Activated naive CD8-positive, alpha-beta T cell treated with anti-CD3 and anti-CD28 coated beads, Interleukin-2, amount 10 ng/mL, durations not matched to agents 7 days and 5 days (primary cell): ENCODE results near the gene USP37. TPM values are rescaled to one million over a fixed set of nuclear protein-coding genes. Genes with fewer than 3 reads are reported as not detected.

Experiments
- ATAC-seq: fragments of 150-1000 bp; cut with Tn5 transposase; one replicate; pipeline ENCODE4 v1.10.0; 2021; ENCODE audit warnings: low read depth, moderate library complexity
- POLR2A ChIA-PET: fragments of 350-600 bp; sonication (Branson Sonifier 250); formaldehyde crosslinking; loops from one replicate; lab custom pipeline; 2021; ENCODE audit warnings: antibody characterized with exemption; lab: Charles Lee
- DNase-seq: peaks from one replicate; pipeline ENCODE4 v3.0.0; 2021
- H3K27ac Mint-ChIP-seq: one replicate; pipeline ENCODE4 v1.8.0; 2022; ENCODE audit warnings: mild to moderate bottlenecking, mixed read lengths
- H3K27me3 Mint-ChIP-seq: one replicate; pipeline ENCODE4 v1.8.0; 2022; ENCODE audit warnings: mild to moderate bottlenecking, moderate library complexity, mixed read lengths
- H3K36me3 Mint-ChIP-seq: one replicate; pipeline ENCODE4 v1.8.0; 2021; ENCODE audit warnings: mild to moderate bottlenecking, mixed read lengths
- H3K4me1 Mint-ChIP-seq: one replicate; pipeline ENCODE4 v1.8.0; 2021; ENCODE audit warnings: mixed read lengths
- H3K4me3 Mint-ChIP-seq: one replicate; pipeline ENCODE4 v1.8.0; 2022; ENCODE audit warnings: mild to moderate bottlenecking, moderate library complexity, mixed read lengths
- H3K9me3 Mint-ChIP-seq: one replicate; pipeline ENCODE4 v1.8.0; 2021; ENCODE audit warnings: mixed read lengths
- total RNA-seq, 2 experiments: library from RNA; stranded (reverse); gene quantifications; one replicate each; pipeline ENCODE4 v1.2.3, GENCODE V29; 2021

The USP37 gene
- total RNA-seq, 2 experiments from 2014 or later, result 31.9 to 33.5 TPM

DNA sequence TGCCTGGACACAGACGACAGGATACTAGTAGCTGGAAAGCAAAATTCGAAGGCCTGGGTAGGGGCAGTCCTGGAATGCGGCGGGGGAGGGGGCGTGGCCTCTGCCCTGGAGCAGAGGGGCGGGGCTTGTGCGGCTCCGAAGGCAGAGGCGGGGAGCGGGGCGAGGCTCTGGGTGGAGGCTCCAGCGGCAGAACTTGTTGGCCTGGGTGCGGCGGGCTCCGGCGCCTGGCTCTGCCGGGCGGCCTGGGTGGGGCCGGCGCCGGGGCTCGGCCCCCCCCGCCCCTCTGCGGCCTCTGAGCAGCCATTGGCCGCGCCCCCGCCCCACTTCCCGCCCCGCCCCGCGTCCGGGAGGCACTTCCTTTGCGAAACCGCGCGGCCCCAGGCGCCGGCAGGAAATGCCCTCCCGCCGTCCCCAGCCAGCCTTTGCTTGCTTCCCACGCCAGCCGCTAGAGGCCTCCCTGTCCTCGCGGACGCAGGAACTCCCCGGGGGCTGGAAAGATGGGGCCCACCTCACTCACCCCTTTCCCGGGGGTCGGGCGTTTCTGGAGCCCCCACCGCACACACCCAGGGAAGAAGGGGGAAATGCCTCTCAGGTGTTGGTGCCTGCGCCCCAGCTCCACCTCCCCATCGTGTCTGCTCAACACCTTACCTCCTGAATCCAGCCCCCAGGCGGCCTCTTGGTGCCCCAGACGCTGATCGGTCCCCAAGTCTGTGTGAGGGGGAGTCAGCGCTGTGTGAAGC lies 161.8 kb downstream of the USP37 start:
- H3K9me3 Mint-ChIP-seq, result no peaks in the 10 kb centered on the region
- DNase-seq (peak; percentile 95), ATAC-seq (peak; percentile 88)
- H3K36me3 Mint-ChIP-seq, result peaks cover 6% of the 10 kb centered on the region
- H3K4me3 Mint-ChIP-seq, result peak overlapping the region; percentile 84
- H3K27ac Mint-ChIP-seq, result peak overlapping the region; percentile 89
- peaks cover 39% of the 10 kb centered on the region for H3K4me1 Mint-ChIP-seq
- POLR2A ChIA-PET, result interaction anchor here (0.6 to 4.2 kb wide), 4 partner anchors 10 to 253 kb away, joined by 3 to 30 read pairs (median 7); partner anchors contain the start of genes AAMP, BCS1L, PNKD and ZNF142
- H3K27me3 Mint-ChIP-seq, result peaks cover 7% of the 10 kb centered on the region

DNA sequence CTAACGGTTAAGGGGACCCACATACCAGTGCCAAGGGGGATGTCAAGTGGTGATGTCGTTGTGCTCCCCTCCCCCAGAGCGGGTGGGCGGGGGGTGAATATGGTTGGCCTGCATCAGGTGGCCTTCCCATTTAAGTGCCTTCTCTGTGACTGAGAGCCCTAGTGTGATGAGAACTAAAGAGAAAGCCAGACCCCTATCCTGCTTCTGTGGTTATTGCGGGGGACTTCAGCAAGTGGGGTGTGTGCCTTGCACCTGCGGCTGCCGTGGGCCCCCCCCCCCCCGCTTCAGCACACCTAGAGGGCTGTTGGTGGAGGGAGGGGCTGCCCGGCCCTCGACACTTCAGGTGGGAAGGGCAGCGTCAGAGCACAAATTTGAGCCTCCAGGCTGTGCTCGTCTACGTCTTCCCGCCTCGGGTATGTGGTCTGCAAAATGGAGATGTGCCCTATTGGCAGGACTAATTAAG lies 162.4 kb downstream of the USP37 start:
- H3K36me3 Mint-ChIP-seq, result peaks cover 6% of the 10 kb centered on the region
- DNase-seq (no peak), ATAC-seq (peak; percentile 6)
- peak overlapping the region; percentile 76 for H3K4me3 Mint-ChIP-seq
- peaks cover 39% of the 10 kb centered on the region for H3K4me1 Mint-ChIP-seq
- POLR2A ChIA-PET, result interaction anchor here (1.5 to 4.2 kb wide), 3 partner anchors 9 to 136 kb away, joined by 6 to 30 read pairs (median 8); partner anchors contain the start of genes AAMP and PNKD
- H3K27me3 Mint-ChIP-seq, result peaks cover 3% of the 10 kb centered on the region
- H3K27ac Mint-ChIP-seq, result peak overlapping the region; percentile 87
- no peaks in the 10 kb centered on the region for H3K9me3 Mint-ChIP-seq

DNA sequence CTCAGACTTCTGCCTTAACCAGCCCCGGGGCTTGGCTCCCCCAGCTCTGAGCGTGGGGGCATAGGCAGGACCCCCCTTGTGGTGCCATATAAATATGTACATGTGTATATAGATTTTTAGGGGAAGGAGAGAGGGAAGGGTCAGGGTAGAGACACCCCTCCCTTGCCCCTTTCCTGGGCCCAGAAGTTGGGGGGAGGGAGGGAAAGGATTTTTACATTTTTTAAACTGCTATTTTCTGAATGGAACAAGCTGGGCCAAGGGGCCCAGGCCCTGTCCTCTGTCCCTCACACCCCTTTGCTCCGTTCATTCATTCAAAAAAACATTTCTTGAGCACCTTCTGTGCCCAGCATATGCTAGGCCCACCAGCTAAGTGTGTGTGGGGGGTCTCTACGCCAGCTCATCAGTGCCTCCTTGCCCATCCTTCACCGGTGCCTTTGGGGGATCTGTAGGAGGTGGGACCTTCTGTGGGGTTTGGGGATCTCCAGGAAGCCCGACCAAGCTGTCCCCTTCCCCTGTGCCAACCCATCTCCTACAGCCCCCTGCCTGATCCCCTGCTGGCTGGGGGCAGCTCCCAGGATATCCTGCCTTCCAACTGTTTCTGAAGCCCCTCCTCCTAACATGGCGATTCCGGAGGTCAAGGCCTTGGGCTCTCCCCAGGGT lies 162.9 kb downstream of the USP37 start:
- Mint-ChIP-seq H3K4me1 (peaks cover 39% of the 10 kb centered on the region), H3K27me3 (peaks cover 2% of the 10 kb centered on the region), H3K4me3 (peak overlapping the region; percentile 76), H3K27ac (peak overlapping the region; percentile 87), H3K36me3 (peaks cover 6% of the 10 kb centered on the region), H3K9me3 (no peaks in the 10 kb centered on the region)
- peak; percentile 59 for DNase-seq
- no peak for ATAC-seq
- POLR2A ChIA-PET, result interaction anchor here (1.5 to 4.2 kb wide), 3 partner anchors 8 to 135 kb away, joined by 6 to 30 read pairs (median 8); partner anchors contain the start of genes AAMP and PNKD

DNA sequence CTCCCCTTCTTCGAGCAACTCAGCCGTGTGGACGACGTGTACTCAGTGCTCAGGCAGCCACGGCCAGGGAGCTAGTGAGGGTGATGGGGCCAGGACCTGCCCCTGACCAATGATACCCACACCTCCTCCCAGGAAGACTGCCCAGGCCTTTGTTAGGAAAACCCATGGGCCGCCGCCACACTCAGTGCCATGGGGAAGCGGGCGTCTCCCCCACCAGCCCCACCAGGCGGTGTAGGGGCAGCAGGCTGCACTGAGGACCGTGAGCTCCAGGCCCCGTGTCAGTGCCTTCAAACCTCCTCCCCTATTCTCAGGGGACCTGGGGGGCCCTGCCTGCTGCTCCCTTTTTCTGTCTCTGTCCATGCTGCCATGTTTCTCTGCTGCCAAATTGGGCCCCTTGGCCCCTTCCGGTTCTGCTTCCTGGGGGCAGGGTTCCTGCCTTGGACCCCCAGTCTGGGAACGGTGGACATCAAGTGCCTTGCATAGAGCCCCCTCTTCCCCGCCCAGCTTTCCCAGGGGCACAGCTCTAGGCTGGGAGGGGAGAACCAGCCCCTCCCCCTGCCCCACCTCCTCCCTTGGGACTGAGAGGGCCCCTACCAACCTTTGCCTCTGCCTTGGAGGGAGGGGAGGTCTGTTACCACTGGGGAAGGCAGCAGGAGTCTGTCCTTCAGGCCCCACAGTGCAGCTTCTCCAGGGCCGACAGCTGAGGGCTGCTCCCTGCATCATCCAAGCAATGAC lies 163.6 kb downstream of the USP37 start:
- peaks cover 39% of the 10 kb centered on the region for H3K4me1 Mint-ChIP-seq
- POLR2A ChIA-PET, result interaction anchor here (1.5 to 4.2 kb wide), 3 partner anchors 8 to 134 kb away, joined by 6 to 30 read pairs (median 8); partner anchors contain the start of genes AAMP and PNKD
- peak overlapping the region; percentile 64 for H3K27ac Mint-ChIP-seq
- ATAC-seq (no peak), DNase-seq (no peak)
- H3K36me3 Mint-ChIP-seq, result peaks cover 6% of the 10 kb centered on the region
- H3K27me3 Mint-ChIP-seq, result peaks cover 2% of the 10 kb centered on the region
- H3K9me3 Mint-ChIP-seq, result no peaks in the 10 kb centered on the region
- peak overlapping the region; percentile 19 for H3K4me3 Mint-ChIP-seq

DNA sequence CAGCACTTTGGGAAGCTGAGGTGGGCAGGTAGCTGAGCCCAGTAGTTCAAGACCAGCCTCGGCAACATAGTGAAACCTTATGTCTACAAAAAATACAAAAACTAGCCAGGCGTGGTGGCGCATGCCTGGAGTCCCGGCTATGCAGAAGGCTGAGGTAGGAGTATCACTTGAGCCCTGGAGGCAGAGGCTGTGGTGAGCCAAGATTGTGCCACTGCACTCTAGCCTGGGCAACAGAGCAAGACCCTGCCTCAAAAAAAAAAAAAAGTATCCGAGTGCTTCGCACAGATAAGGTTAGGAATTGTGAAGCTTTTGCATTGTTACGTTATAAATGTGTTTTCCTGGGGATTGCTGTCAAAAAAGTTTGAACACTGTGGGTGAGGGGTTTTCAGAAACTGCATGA lies 164.3 kb downstream of the USP37 start:
- ATAC-seq, result no peak
- DNase-seq, result no peak
- Mint-ChIP-seq H3K4me1 (peaks cover 39% of the 10 kb centered on the region), H3K9me3 (no peaks in the 10 kb centered on the region), H3K27ac (peak overlapping the region; percentile 54), H3K36me3 (peaks cover 6% of the 10 kb centered on the region), H3K27me3 (peaks cover 2% of the 10 kb centered on the region), H3K4me3 (peak overlapping the region; percentile 19)
- POLR2A ChIA-PET, result interaction anchor here (3.9 to 4.2 kb wide), 2 partner anchors 7 to 117 kb away, joined by 8 to 30 read pairs; no protein-coding TSS in a partner anchor

DNA sequence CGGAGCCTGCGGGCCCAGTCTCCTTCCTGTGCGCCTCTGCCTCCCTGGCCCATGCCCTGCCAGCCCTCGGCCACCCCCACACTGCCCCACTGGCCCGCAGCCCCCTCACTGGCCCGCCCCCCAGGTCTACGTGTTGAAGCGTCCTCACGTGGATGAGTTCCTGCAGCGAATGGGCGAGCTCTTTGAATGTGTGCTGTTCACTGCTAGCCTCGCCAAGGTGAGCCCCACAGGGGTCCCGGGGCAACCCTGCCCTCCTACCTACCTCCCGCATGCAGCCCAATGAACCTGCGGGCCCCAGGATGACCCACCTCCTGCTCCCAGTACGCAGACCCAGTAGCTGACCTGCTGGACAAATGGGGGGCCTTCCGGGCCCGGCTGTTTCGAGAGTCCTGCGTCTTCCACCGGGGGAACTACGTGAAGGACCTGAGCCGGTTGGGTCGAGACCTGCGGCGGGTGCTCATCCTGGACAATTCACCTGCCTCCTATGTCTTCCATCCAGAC lies 165.2 kb downstream of the USP37 start:
- DNase-seq, result no peak
- Mint-ChIP-seq H3K27me3 (no peaks in the 10 kb centered on the region), H3K4me1 (peaks cover 36% of the 10 kb centered on the region), H3K27ac (no peak overlapping the region), H3K36me3 (peaks cover 6% of the 10 kb centered on the region), H3K9me3 (no peaks in the 10 kb centered on the region), H3K4me3 (no peak overlapping the region)
- ATAC-seq, result no peak
- POLR2A ChIA-PET, result no interaction called here

DNA sequence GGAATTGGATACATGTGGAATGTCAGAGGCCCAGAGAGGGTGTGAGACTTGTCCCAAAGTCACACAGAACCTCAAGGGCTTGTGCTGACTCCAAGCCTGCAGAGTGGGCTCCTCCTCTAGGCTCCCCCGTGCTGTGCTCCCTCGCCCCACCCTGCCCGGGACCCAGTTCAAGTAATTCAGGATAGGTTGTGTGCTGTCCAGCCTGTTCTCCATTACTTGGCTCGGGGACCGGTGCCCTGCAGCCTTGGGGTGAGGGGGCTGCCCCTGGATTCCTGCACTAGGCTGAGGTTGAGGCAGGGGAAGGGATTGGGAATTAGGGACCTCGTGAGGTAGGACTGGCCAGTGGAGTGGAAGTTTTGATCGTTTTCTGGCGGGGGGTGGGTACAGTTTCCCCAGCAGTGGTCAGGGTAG lies 165.7 kb downstream of the USP37 start:
- no peak for ATAC-seq
- Mint-ChIP-seq H3K27me3 (no peaks in the 10 kb centered on the region), H3K27ac (peak overlapping the region; percentile 38), H3K9me3 (no peaks in the 10 kb centered on the region), H3K4me1 (peaks cover 36% of the 10 kb centered on the region), H3K4me3 (peak overlapping the region; percentile 19), H3K36me3 (peaks cover 6% of the 10 kb centered on the region)
- DNase-seq, result no peak
- POLR2A ChIA-PET, result no interaction called here

DNA sequence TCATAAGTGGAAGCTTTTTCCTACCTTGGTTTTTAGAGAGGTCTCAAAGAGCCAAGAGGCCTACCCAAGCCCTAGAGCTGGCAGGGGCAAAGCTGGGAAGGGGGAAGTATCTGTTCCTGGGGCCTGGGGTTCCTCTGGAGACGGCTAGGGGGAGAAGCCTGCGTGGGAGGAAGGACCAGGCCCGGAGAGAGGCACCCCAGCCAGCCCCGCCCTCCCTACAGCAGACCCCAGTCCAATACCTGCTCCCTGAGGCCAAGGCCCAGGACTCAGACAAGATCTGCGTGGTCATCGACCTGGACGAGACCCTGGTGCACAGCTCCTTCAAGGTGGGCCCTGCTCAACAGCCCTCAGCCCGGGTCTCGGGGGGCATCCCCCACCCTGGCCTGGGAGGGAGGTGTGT lies 166.3 kb downstream of the USP37 start:
- POLR2A ChIA-PET, result no interaction called here
- ATAC-seq, result no peak
- Mint-ChIP-seq H3K4me3 (peak overlapping the region; percentile 79), H3K27ac (peak overlapping the region; percentile 65), H3K4me1 (peaks cover 35% of the 10 kb centered on the region), H3K36me3 (peaks cover 4% of the 10 kb centered on the region), H3K9me3 (no peaks in the 10 kb centered on the region), H3K27me3 (no peaks in the 10 kb centered on the region)
- no peak for DNase-seq

DNA sequence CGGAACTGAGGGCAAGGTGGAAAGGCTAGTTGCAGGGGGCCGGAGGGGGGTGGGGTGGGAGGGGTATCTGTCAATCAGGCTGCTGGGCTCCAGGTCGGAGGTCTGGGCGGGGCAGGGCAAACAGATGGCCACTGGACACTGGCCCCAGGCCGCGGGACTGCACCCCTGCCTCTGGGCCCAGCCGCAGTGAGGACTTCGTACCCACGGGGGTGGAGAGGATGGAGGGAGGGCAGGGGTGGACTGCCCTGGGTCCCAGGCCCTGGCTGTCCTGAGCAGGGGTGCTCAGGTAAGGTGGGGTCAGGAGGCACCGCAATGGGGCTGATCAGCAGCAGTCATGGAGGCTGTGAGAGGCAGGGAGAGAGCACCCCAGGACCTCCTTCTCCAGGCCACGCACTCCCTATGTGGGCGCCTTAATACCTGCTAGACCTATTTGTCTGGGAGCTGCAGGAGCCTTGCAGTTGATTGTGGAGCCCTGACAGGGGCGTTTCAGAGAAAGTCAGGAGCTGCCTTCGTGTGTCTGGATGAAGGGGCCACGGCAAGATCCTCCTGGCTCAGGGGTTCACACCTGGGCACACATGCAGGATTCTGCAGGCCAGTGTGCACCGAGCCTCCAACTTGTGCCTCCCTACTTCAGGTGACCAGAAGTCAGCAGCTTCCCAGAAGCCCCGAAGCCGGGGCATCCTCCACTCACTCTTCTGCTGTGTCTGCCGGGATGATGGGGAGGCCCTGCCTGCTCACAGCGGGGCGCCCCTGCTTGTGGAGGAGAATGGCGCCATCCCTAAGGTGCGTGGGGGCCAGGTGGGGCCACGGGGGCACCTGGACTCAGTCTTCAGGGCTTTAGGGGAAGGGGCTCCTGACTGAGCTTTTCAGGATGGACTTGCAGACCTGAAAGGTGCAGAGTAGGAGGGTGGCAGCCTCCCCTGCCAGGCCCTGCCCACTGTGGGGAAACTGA lies 166.9 kb downstream of the USP37 start:
- ATAC-seq, result no peak
- POLR2A ChIA-PET, result interaction anchor here (0.8 to 1.5 kb wide), 2 partner anchors 105 to 130 kb away, joined by 3 to 7 read pairs; partner anchors contain the start of genes AAMP and PNKD

More for the DNA sequence above, 166.9 kb downstream of the USP37 start:
- peak overlapping the region; percentile 65 for H3K27ac Mint-ChIP-seq
- H3K9me3 Mint-ChIP-seq, result no peaks in the 10 kb centered on the region
- DNase-seq, result no peak
- H3K4me1 Mint-ChIP-seq, result peaks cover 34% of the 10 kb centered on the region
- H3K27me3 Mint-ChIP-seq, result no peaks in the 10 kb centered on the region
- peak overlapping the region; percentile 79 for H3K4me3 Mint-ChIP-seq
- peaks cover 6% of the 10 kb centered on the region for H3K36me3 Mint-ChIP-seq
